Measurements from ENCODE around the gene APOL1.
"Not testable (repeated sequence)": the region's sequence is repeated elsewhere in the genome, so short reads cannot be mapped to it uniquely, and the experiment has no call there.

APOL1 gene

GRCh38 chr22:36263886-36264664 is 11.1 kb downstream of the APOL1 start:
- not testable (repeated sequence) for DNase-seq

GRCh38 chr22:36267058-36267457 is 14.1 kb downstream of the APOL1 start:
- DNase-seq = no peak

- DNase-seq = no peak
These were observed 15.1 kb downstream of the APOL1 start for GRCh38 chr22:36267896-36268485.

- DNase-seq = not testable (repeated sequence)
These were observed 18.3 kb downstream of the APOL1 start for GRCh38 chr22:36271231-36271630.

- DNase-seq = not testable (repeated sequence)
These were observed 19.0 kb downstream of the APOL1 start for GRCh38 chr22:36271951-36272350.

GRCh38 chr22:36274531-36274930 is 21.6 kb downstream of the APOL1 start:
- no peak for DNase-seq

- DNase-seq = peak in 37 of 58 donors; percentile 7 to 60 (median 26)
These were observed 24.8 kb downstream of the APOL1 start for GRCh38 chr22:36277482-36278291.

- DNase-seq = no peak
These were observed 26.3 kb downstream of the APOL1 start for GRCh38 chr22:36279219-36279666.

GRCh38 chr22:36280379-36280778 is 27.4 kb downstream of the APOL1 start:
- DNase-seq = no peak

- no peak for DNase-seq
These were observed 28.9 kb downstream of the APOL1 start for GRCh38 chr22:36281781-36282327.

- DNase-seq = no peak
These were observed 29.4 kb downstream of the APOL1 start for GRCh38 chr22:36282328-36282831.

GRCh38 chr22:36284171-36284571 is 31.2 kb downstream of the APOL1 start:
- DNase-seq = no peak

- DNase-seq = no peak
These were observed 32.1 kb downstream of the APOL1 start for GRCh38 chr22:36285017-36285416.

GRCh38 chr22:36285545-36285944 is 32.6 kb downstream of the APOL1 start:
- DNase-seq = no peak

GRCh38 chr22:36286096-36286957 is 33.4 kb downstream of the APOL1 start:
- DNase-seq = peak in 56 of 58 donors; percentile 9 to 88 (median 60)

GRCh38 chr22:36287881-36288515 is 35.1 kb downstream of the APOL1 start:
- DNase-seq = no peak

GRCh38 chr22:36288571-36289405 is 35.9 kb downstream of the APOL1 start:
- DNase-seq = no peak

- DNase-seq = no peak
These were observed 36.5 kb downstream of the APOL1 start for GRCh38 chr22:36289406-36289870.

GRCh38 chr22:36289948-36290371 is 37.0 kb downstream of the APOL1 start:
- DNase-seq = not testable (repeated sequence)

All from anterior cingulate cortex (tissue), 58 donors.